ENCODE results near the gene HSPA9. TPM values are rescaled to one million over a fixed set of nuclear protein-coding genes. Genes with fewer than 3 reads are reported as not detected.

The HSPA9 gene
- total RNA-seq (2022) (533 and 537 TPM in 2 replicates), Bru-seq, nascent RNA (percentile 99 among the genes with signal in this experiment), BruChase-seq, experiment 1, labeled RNA remaining after a 2-hour chase (percentile 99 among the genes with signal in this experiment), BruChase-seq, experiment 2, labeled RNA remaining after a 6-hour chase (percentile 100 among the genes with signal in this experiment)
- long read RNA-seq, full-length matches to known transcripts = 827 of 964 reads
- long read RNA-seq, partial matches to known transcripts = 64 of 964 reads
- long read RNA-seq, other reads (novel, unspliced or antisense) = 73 of 964 reads

- peak within 1 kb of the TSS; percentile 93 for H3K4me3 ChIP-seq (ENCODE audit: low read depth, low read length)
- intact Hi-C loops (cut with micrococcal nuclease; ENCODE audit: unreplicated experiment) = loop anchor here (5.0 to 10.0 kb wide), 2 partner anchors 57 to 179 kb away; partner anchors contain the start of gene CTNNA1
- peak in 1 of 2 experiments; percentile 12 for TF ChIP-seq CTCF (IDR thresholded peaks at IDR 0.05; ENCODE audit: insufficient read depth in 1 of 2, low read depth in 1 of 2, low read length in 1 of 2, severe bottlenecking in 1 of 2, unreplicated experiment in 1 of 2)
- ChIA-PET POLR2A (interaction anchor here (0.5 to 1.9 kb wide), 19 partner anchors 15 to 718 kb away, joined by 3 to 18 read pairs (median 4); partner anchors contain the start of genes CDC23, EGR1, ETF1 and MATR3), CTCF (interaction anchor here (0.9 to 1.4 kb wide), 5 partner anchors 11 to 223 kb away, joined by 3 to 8 read pairs (median 4); partner anchors contain the start of genes ETF1 and KDM3B)
- H3K4me1 ChIP-seq = peaks cover 11% of the 10 kb centered on the region
- H3K36me3 Mint-ChIP-seq (ENCODE audit: insufficient read depth, unreplicated experiment) = peaks cover 57% of the 10 kb centered on the region
- peak within 1 kb of the TSS; percentile 99 for H3K4me3 Mint-ChIP-seq (ENCODE audit: unreplicated experiment)
- H3K9me3 ChIP-seq = no peaks in the 10 kb centered on the region
- no peaks in the 10 kb centered on the region for H3K9me3 Mint-ChIP-seq (ENCODE audit: unreplicated experiment)
- peak; percentile 98 to 99 for DNase-seq
- peak within 1 kb of the TSS; percentile 99 for H3K27ac Mint-ChIP-seq (ENCODE audit: unreplicated experiment)
- H3K4me1 Mint-ChIP-seq (ENCODE audit: low read depth, unreplicated experiment) = peaks cover 6% of the 10 kb centered on the region
- no peaks in the 10 kb centered on the region for H3K27me3 Mint-ChIP-seq (ENCODE audit: insufficient read depth, unreplicated experiment)
- BruUV-seq (replicated peaks) = no TSS peak
- H3K27me3 ChIP-seq (replicated peaks; ENCODE audit: control insufficient read depth, insufficient read depth, low read length) = no peaks in the 10 kb centered on the region
- H3K36me3 ChIP-seq (ENCODE audit: control insufficient read depth, insufficient read depth, low read length) = peaks cover 8% of the 10 kb centered on the region
Measured at GRCh38 chr5:138575194-138576015, at the start of gene HSPA9. HSPA9 (minus strand) TSS chr5:138575401; CDS start chr5:138575318, 83 bp downstream.

- no peak for DNase-seq
- Histone ChIP-seq H3K4me3 (ENCODE audit: low read depth, low read length) (no peak overlapping the region), H3K36me3 (ENCODE audit: control insufficient read depth, insufficient read depth, low read length) (no peaks in the 10 kb centered on the region), H3K9me3 (no peaks in the 10 kb centered on the region), H3K4me1 (no peaks in the 10 kb centered on the region), H3K27me3 (replicated peaks; ENCODE audit: control insufficient read depth, insufficient read depth, low read length) (no peaks in the 10 kb centered on the region)
- Mint-ChIP-seq H3K27me3 (ENCODE audit: insufficient read depth, unreplicated experiment) (no peaks in the 10 kb centered on the region), H3K4me3 (ENCODE audit: unreplicated experiment) (no peak overlapping the region), H3K27ac (ENCODE audit: unreplicated experiment) (no peak overlapping the region), H3K4me1 (ENCODE audit: low read depth, unreplicated experiment) (no peaks in the 10 kb centered on the region), H3K36me3 (ENCODE audit: insufficient read depth, unreplicated experiment) (no peaks in the 10 kb centered on the region), H3K9me3 (ENCODE audit: unreplicated experiment) (no peaks in the 10 kb centered on the region)
- ChIA-PET POLR2A (no interaction called here), CTCF (interaction anchor here (0.6 kb wide), 1 partner anchor 25 kb away, joined by 3 read pairs; no protein-coding TSS in a partner anchor)
- BruUV-seq (replicated peaks) = no TSS peak
- intact Hi-C loops (cut with micrococcal nuclease; ENCODE audit: unreplicated experiment) = no loop called here
- no peak for TF ChIP-seq CTCF (IDR thresholded peaks at IDR 0.05; ENCODE audit: insufficient read depth in 1 of 2, low read depth in 1 of 2, low read length in 1 of 2, severe bottlenecking in 1 of 2, unreplicated experiment in 1 of 2)
Measured at GRCh38 chr5:138623053-138623452, 47.9 kb upstream of the HSPA9 start.

GRCh38 chr5:138622051-138622450, 46.9 kb upstream of the HSPA9 start:
- Histone ChIP-seq H3K4me3 (ENCODE audit: low read depth, low read length) (no peak overlapping the region), H3K4me1 (no peaks in the 10 kb centered on the region), H3K9me3 (no peaks in the 10 kb centered on the region), H3K36me3 (ENCODE audit: control insufficient read depth, insufficient read depth, low read length) (no peaks in the 10 kb centered on the region), H3K27me3 (replicated peaks; ENCODE audit: control insufficient read depth, insufficient read depth, low read length) (no peaks in the 10 kb centered on the region)
- ChIA-PET POLR2A (no interaction called here), CTCF (no interaction called here)
- no peak for DNase-seq
- BruUV-seq (replicated peaks) = no TSS peak
- no peaks in the 10 kb centered on the region for H3K36me3 Mint-ChIP-seq (ENCODE audit: insufficient read depth, unreplicated experiment)
- no peak overlapping the region for H3K27ac Mint-ChIP-seq (ENCODE audit: unreplicated experiment)
- no peaks in the 10 kb centered on the region for H3K27me3 Mint-ChIP-seq (ENCODE audit: insufficient read depth, unreplicated experiment)
- no peaks in the 10 kb centered on the region for H3K4me1 Mint-ChIP-seq (ENCODE audit: low read depth, unreplicated experiment)
- no peaks in the 10 kb centered on the region for H3K9me3 Mint-ChIP-seq (ENCODE audit: unreplicated experiment)
- TF ChIP-seq CTCF (IDR thresholded peaks at IDR 0.05; ENCODE audit: insufficient read depth in 1 of 2, low read depth in 1 of 2, low read length in 1 of 2, severe bottlenecking in 1 of 2, unreplicated experiment in 1 of 2) = no peak
- no peak overlapping the region for H3K4me3 Mint-ChIP-seq (ENCODE audit: unreplicated experiment)
- intact Hi-C loops (cut with micrococcal nuclease; ENCODE audit: unreplicated experiment) = no loop called here
